A549 (cell line): ENCODE measurements around the gene RMI1. TPM values are rescaled to one million over a fixed set of nuclear protein-coding genes. Genes with fewer than 3 reads are reported as not detected.
A peak's percentile ranks its signal among the peaks of the same experiment; 100 is the strongest.

Experiments
- ATAC-seq, 2 experiments: fragments of 200-7000 bp in 1 of 2; fragments of >200 bp in 1 of 2; cut with Nextera tagmentation in 1 of 2; cut with Tn5 transposase in 1 of 2; 3 replicates each; pipeline versions ENCODE4 v1.8.0 to v1.9.1; 2018 to 2020; ENCODE audit warnings: mild to moderate bottlenecking in 1 of 2, moderate library complexity in 1 of 2
- CTCF ChIA-PET: fragments of 300-600 bp; sonication (Branson Sonifier 250); formaldehyde crosslinking; extraction: SDS; loops from one replicate; lab custom pipeline; 2021; ENCODE audit warnings: antibody characterized with exemption, inconsistent platforms; lab: Yijun Ruan, JAX
- POLR2A ChIA-PET: fragments of 350-600 bp; formaldehyde crosslinking; extraction: SDS; loops from one replicate; lab custom pipeline; 2021; ENCODE audit warnings: antibody characterized with exemption, inconsistent platforms; lab: Yijun Ruan, JAX
- DNase-seq, 2 experiments: peaks; one replicate each; pipeline versions ENCODE4 v3.0.0 to v3.0.0-alpha.2; 2011 to 2016; ENCODE audit warnings: low read depth in 1 of 2, low spot score in 1 of 2
- FAIRE-seq: peaks from 2 replicates; lab custom pipeline; 2011; peaks lifted over from hg19 to GRCh38; lab: Jason Lieb, UNC
- H3K27ac ChIP-seq, 2 experiments: fragments of >200 bp; sonication (Bioruptor Twin); formaldehyde crosslinking; 3 replicates each; pipeline ENCODE4 v1.5.1; 2016 to 2017
- H3K4me1 ChIP-seq: fragments of >200 bp; sonication (Bioruptor Twin); formaldehyde crosslinking; 3 replicates; pipeline ENCODE4 v1.6.1; 2016
- H3K4me2 ChIP-seq: fragments of >200 bp; sonication (Bioruptor Twin); formaldehyde crosslinking; 3 replicates; pipeline ENCODE4 v1.6.1; 2016
- H3K4me3 ChIP-seq: fragments of >200 bp; sonication (Bioruptor Twin); formaldehyde crosslinking; 3 replicates; pipeline ENCODE4 v1.5.1; 2016
- H3K9me3 ChIP-seq: fragments of >200 bp; sonication (Bioruptor Twin); formaldehyde crosslinking; 3 replicates; pipeline ENCODE4 v1.6.1; 2016
- BHLHE40 ChIP-seq: IDR thresholded peaks from 2 replicates; pipeline ENCODE4 v1.6.1; 2012; ENCODE audit warnings: low read depth, low read length, inconsistent platforms
- CBX2 ChIP-seq: fragments of 200-600 bp; sonication (generic); IDR thresholded peaks from 2 replicates; pipeline ENCODE4 v1.6.1; 2016; ENCODE audit warnings: low read depth, mild to moderate bottlenecking, borderline replicate concordance
- CBX8 ChIP-seq: fragments of 200-600 bp; sonication (generic); IDR thresholded peaks from 2 replicates; pipeline ENCODE4 v1.6.1; 2016
- CHD4 ChIP-seq: fragments of 200-600 bp; sonication (generic); IDR thresholded peaks from 2 replicates; pipeline ENCODE4 v1.6.1; 2016; ENCODE audit warnings: antibody characterized with exemption, mild to moderate bottlenecking, borderline replicate concordance
- EHMT2 ChIP-seq: fragments of 200-600 bp; sonication (generic); IDR thresholded peaks from 2 replicates; pipeline ENCODE4 v1.6.1; 2016; ENCODE audit warnings: antibody characterized with exemption, low read depth, mild to moderate bottlenecking, moderate library complexity
- ESRRA ChIP-seq: fragments of 150-350 bp; IDR thresholded peaks from 2 replicates; pipeline ENCODE4 v1.6.1; 2014; ENCODE audit warnings: mild to moderate bottlenecking, low read length, borderline replicate concordance
- FOSL2 ChIP-seq, 2 experiments: fragments of 450-650 bp in 1 of 2; fragments of >200 bp in 1 of 2; sonication (Bioruptor Twin) in 1 of 2; formaldehyde crosslinking; IDR thresholded peaks; 2 replicates each; pipeline versions ENCODE4 v1.5.0 to v1.6.1; 2016 to 2020; ENCODE audit warnings: mild to moderate bottlenecking in 1 of 2, moderate library complexity in 1 of 2
- HOXA7 ChIP-seq: fragments of 250-450 bp; sonication (Bioruptor Pico); IDR thresholded peaks from 2 replicates; pipeline ENCODE4 v1.5.0; 2020; ENCODE audit warnings: mild to moderate bottlenecking, moderate library complexity
- HOXB13 ChIP-seq: fragments of 250-450 bp; sonication (Bioruptor Pico); IDR thresholded peaks from 2 replicates; pipeline ENCODE4 v1.5.0; 2020; ENCODE audit warnings: low read depth, mild to moderate bottlenecking, moderate library complexity
- JUNB ChIP-seq: fragments of >200 bp; sonication (Bioruptor Twin); formaldehyde crosslinking; IDR thresholded peaks from 2 replicates; pipeline ENCODE4 v1.6.1; 2016
- KDM1A ChIP-seq: fragments of 200-600 bp; sonication (generic); IDR thresholded peaks from 2 replicates; pipeline ENCODE4 v1.6.1; 2016; ENCODE audit warnings: low read depth, mild to moderate bottlenecking
- MAZ ChIP-seq: fragments of 150-350 bp; IDR thresholded peaks from 2 replicates; pipeline ENCODE4 v1.6.1; 2014; ENCODE audit warnings: antibody characterized with exemption, low read depth, low read length, borderline replicate concordance
- MYC ChIP-seq: IDR thresholded peaks from 2 replicates; pipeline ENCODE4 v1.6.1; 2012; ENCODE audit warnings: mild to moderate bottlenecking, inconsistent platforms, low read length, improper control_type of control experiment, borderline replicate concordance
- PHF8 ChIP-seq: fragments of 200-600 bp; sonication (generic); IDR thresholded peaks from 2 replicates; pipeline ENCODE4 v1.6.1; 2016; ENCODE audit warnings: low read depth, mild to moderate bottlenecking, antibody characterized with exemption, moderate library complexity, borderline replicate concordance
- POLR2AphosphoS2 ChIP-seq: conservative IDR thresholded peaks from 2 replicates; pipeline ENCODE4 v1.6.1; 2012; ENCODE audit warnings: low read length, improper control_type of control experiment, inconsistent platforms
- RAD21 ChIP-seq, 2 experiments: fragments of >200 bp in 1 of 2; sonication (Bioruptor Twin) in 1 of 2; formaldehyde crosslinking in 1 of 2; IDR thresholded peaks in 1 of 2; conservative IDR thresholded peaks in 1 of 2; 2 replicates in 1 of 2; 3 replicates in 1 of 2; pipeline ENCODE4 v1.6.1; 2012 to 2018; ENCODE audit warnings: inconsistent platforms in 1 of 2
- REST ChIP-seq: fragments of 200-600 bp; sonication (generic); IDR thresholded peaks from 2 replicates; pipeline ENCODE4 v1.6.1; 2016; ENCODE audit warnings: antibody characterized with exemption, mild to moderate bottlenecking, moderate library complexity
- RNF2 ChIP-seq: fragments of 200-600 bp; sonication (generic); IDR thresholded peaks from 2 replicates; pipeline ENCODE4 v1.6.1; 2016; ENCODE audit warnings: low read depth, mild to moderate bottlenecking, antibody characterized with exemption, moderate library complexity, borderline replicate concordance
- TFCP2L1 ChIP-seq: fragments of 250-450 bp; sonication (Bioruptor Pico); IDR thresholded peaks from 2 replicates; pipeline ENCODE4 v1.5.0; 2021; ENCODE audit warnings: mild to moderate bottlenecking
- TP53 ChIP-seq: fragments of 250-450 bp; sonication (Bioruptor Pico); IDR thresholded peaks from 2 replicates; pipeline ENCODE4 v1.5.0; 2021; ENCODE audit warnings: mild to moderate bottlenecking, moderate library complexity
- ZC3H11A ChIP-seq: fragments of 450-650 bp; IDR thresholded peaks from 2 replicates; pipeline ENCODE4 v1.6.1; 2014; ENCODE audit warnings: antibody characterized with exemption, mild to moderate bottlenecking
- ZNF302 ChIP-seq: fragments of 250-450 bp; sonication (Bioruptor Pico); IDR thresholded peaks from 2 replicates; pipeline ENCODE4 v1.9.0; 2021; ENCODE audit warnings: inconsistent platforms, mild to moderate bottlenecking, moderate library complexity
- ZSCAN20 ChIP-seq: fragments of 250-450 bp; sonication (Bioruptor Pico); IDR thresholded peaks from 2 replicates; pipeline ENCODE4 v1.8.0; 2022; ENCODE audit warnings: mild to moderate bottlenecking, moderate library complexity
- WGBS: methylation state at CpG from one replicate; pipeline ENCODE4 v1.1.6; 2017; ENCODE audit errors: missing lambda C conversion rate; 5-methylcytosine and 5-hydroxymethylcytosine counted together
- polyA plus RNA-seq, 4 experiments: library from polyadenylated mRNA; depleted of rRNA in 3 of 4; stranded (reverse); fragments of >200 nt; fragmentation: RNase III in 1 of 4; extraction: RNeasy Plus Mini Kit Qiagen cat#74134 plus additional on column Dnase treatment in 1 of 4; gene quantifications; 2 replicates in 3 of 4; 3 replicates in 1 of 4; pipeline ENCODE4 v1.2.3, GENCODE V29; 2011 to 2017
- TF ChIP-seq, protein P1 (sequence below): fragments of >200 bp; sonication (Bioruptor Twin); formaldehyde crosslinking; IDR thresholded peaks from 3 replicates; pipeline ENCODE4 v1.6.1; 2016
- TF ChIP-seq, protein P2 (sequence below): IDR thresholded peaks from 2 replicates; pipeline ENCODE4 v1.6.1; 2012

RMI1 gene
- polyA plus RNA-seq, 2 of the 4 experiments (the other 2 are of a cell fraction): 7.4 to 15.2 TPM

DNA sequence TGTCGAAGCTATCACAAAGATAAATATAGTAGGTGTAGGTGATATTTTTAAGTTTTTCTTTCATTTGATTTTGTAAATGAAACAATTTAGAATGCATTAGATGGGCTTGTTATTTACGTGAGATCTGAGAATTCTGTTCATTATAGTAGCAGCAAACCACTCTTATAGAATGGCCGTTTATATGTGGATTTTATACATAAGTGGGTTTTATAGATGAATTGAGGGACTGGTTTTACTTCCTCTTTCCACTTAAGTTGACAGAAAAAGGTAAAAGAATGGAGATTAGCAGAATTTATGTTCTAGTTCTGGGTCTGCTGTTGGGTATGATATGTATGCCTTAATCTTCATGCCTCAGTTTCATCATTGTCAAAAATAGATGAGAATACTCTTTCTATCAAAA is 5.6 kb downstream of the RMI1 start:
- Histone ChIP-seq H3K27ac (peak overlapping the region in 1 of 2 experiments; percentile 29; a peak in 1 of 6 replicates), H3K4me1 (peaks cover 28% of the 10 kb centered on the region), H3K9me3 (no peaks in the 10 kb centered on the region), H3K4me3 (no peak overlapping the region), H3K4me2 (peak overlapping the region; percentile 53; the same call in 2 of the 3 replicates)
- DNase-seq (no peak), FAIRE-seq (no peak), ATAC-seq (no peak)
- CTCF ChIA-PET: no interaction called here
- TF ChIP-seq HOXA7 (no peak), POLR2AphosphoS2 (no peak), ESRRA (no peak), ZNF302 (CRISPR knock-in tag) (no peak), MAZ (no peak), HOXB13 (CRISPR knock-in tag) (no peak), REST (no peak), ZSCAN20 (CRISPR knock-in tag) (no peak), CBX8 (no peak)
- POLR2A ChIA-PET: no interaction called here
- WGBS: 86% methylated on average over 3 of the region's 3 CpGs

GRCh38 chr9:83986765-83987401 is 6.3 kb downstream of the RMI1 start:
- Histone ChIP-seq H3K27ac (peak overlapping the region; percentile 29 to 72; a peak in 5 of 6 replicates), H3K4me3 (no peak overlapping the region), H3K9me3 (no peaks in the 10 kb centered on the region), H3K4me2 (peak overlapping the region; percentile 53), H3K4me1 (peaks cover 31% of the 10 kb centered on the region)
- TF ChIP-seq, protein P1, sequence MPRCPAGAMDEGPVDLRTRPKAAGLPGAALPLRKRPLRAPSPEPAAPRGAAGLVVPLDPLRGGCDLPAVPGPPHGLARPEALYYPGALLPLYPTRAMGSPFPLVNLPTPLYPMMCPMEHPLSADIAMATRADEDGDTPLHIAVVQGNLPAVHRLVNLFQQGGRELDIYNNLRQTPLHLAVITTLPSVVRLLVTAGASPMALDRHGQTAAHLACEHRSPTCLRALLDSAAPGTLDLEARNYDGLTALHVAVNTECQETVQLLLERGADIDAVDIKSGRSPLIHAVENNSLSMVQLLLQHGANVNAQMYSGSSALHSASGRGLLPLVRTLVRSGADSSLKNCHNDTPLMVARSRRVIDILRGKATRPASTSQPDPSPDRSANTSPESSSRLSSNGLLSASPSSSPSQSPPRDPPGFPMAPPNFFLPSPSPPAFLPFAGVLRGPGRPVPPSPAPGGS: no peak
- TF ChIP-seq RAD21 (conservative IDR thresholded peaks at IDR 0.05 in 1 of 2, IDR thresholded peaks at IDR 0.05 in 1 of 2) (no peak), BHLHE40 (peak; percentile 68), ESRRA (no peak), ZC3H11A (no peak), PHF8 (no peak), HOXB13 (CRISPR knock-in tag) (no peak), RNF2 (no peak), MYC (no peak), TP53 (no peak), CBX2 (no peak), KDM1A (no peak), JUNB (no peak), CHD4 (no peak), FOSL2 (IDR thresholded peaks at IDR 0.05) (no peak), FOSL2 (CRISPR knock-in tag; IDR thresholded peaks at IDR 0.05) (peak; percentile 66), TFCP2L1 (CRISPR knock-in tag) (no peak), EHMT2 (no peak)
- TF ChIP-seq, protein P2, sequence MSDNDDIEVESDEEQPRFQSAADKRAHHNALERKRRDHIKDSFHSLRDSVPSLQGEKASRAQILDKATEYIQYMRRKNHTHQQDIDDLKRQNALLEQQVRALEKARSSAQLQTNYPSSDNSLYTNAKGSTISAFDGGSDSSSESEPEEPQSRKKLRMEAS: peak; percentile 53; the same call in 1 of the 2 replicates
- ChIA-PET CTCF (interaction anchor here (1.0 kb wide), 1 partner anchor 186 kb away, joined by 3 read pairs; no protein-coding TSS in a partner anchor), POLR2A (no interaction called here)
- FAIRE-seq (no peak), DNase-seq (peak in 1 of 2 experiments; percentile 40), ATAC-seq (peak in 1 of 2 experiments; percentile 81; a peak in 3 of 6 replicates)
- WGBS: 52% methylated on average over 11 of the region's 11 CpGs
